NCI-H128 (cell line): ENCODE measurements around the gene C10orf71.

ENCODE experiments used
- DNase-seq: peaks from one replicate; lab custom pipeline; 2025; ENCODE audit not compliant: unreplicated experiment; lab: John Stamatoyannopoulos, UW

The C10orf71 gene

GRCh38 chr10:49330127-49330665, 31.2 kb downstream of the C10orf71 start:
- no peak for DNase-seq

- no peak for DNase-seq
These were observed 32.5 kb downstream of the C10orf71 start for GRCh38 chr10:49331431-49331830.

- DNase-seq = no peak
These were observed 33.4 kb downstream of the C10orf71 start for GRCh38 chr10:49332333-49332732.

GRCh38 chr10:49332768-49333167, 33.8 kb downstream of the C10orf71 start:
- no peak for DNase-seq

GRCh38 chr10:49333192-49333591, 34.2 kb downstream of the C10orf71 start:
- no peak for DNase-seq

- DNase-seq = no peak
These were observed 36.0 kb downstream of the C10orf71 start for GRCh38 chr10:49334964-49335363.

- no peak for DNase-seq
These were observed 36.5 kb downstream of the C10orf71 start for GRCh38 chr10:49335364-49335972.

GRCh38 chr10:49338604-49339003, 39.6 kb downstream of the C10orf71 start:
- DNase-seq = no peak

GRCh38 chr10:49344840-49345239, 45.9 kb downstream of the C10orf71 start:
- DNase-seq = no peak

GRCh38 chr10:49347342-49347741, 48.4 kb downstream of the C10orf71 start:
- DNase-seq = no peak

GRCh38 chr10:49347827-49348226, 48.9 kb downstream of the C10orf71 start:
- no peak for DNase-seq

GRCh38 chr10:49348593-49348992, 49.6 kb downstream of the C10orf71 start:
- DNase-seq = no peak

- no peak for DNase-seq
These were observed 50.4 kb downstream of the C10orf71 start for GRCh38 chr10:49349390-49349789.

GRCh38 chr10:49350138-49350537, 51.2 kb downstream of the C10orf71 start:
- DNase-seq = no peak

GRCh38 chr10:49350846-49351532, 52.0 kb downstream of the C10orf71 start:
- DNase-seq = no peak

- DNase-seq = no peak
These were observed 52.7 kb downstream of the C10orf71 start for GRCh38 chr10:49351669-49352068.

GRCh38 chr10:49352323-49352722, 53.4 kb downstream of the C10orf71 start:
- no peak for DNase-seq

GRCh38 chr10:49353026-49353894, 54.3 kb downstream of the C10orf71 start:
- DNase-seq = no peak

GRCh38 chr10:49353895-49354566, 55.1 kb downstream of the C10orf71 start:
- no peak for DNase-seq

GRCh38 chr10:49354593-49354992, 55.6 kb downstream of the C10orf71 start:
- no peak for DNase-seq

GRCh38 chr10:49355221-49355620, 56.3 kb downstream of the C10orf71 start:
- DNase-seq = no peak
